IPS-15b (cell line): ENCODE results near the gene ANTXRL.
"Not testable (repeated sequence)": the region's sequence is repeated elsewhere in the genome, so short reads cannot be mapped to it uniquely, and the experiment has no call there.

Experiments used
- H3K27me3 ChIP-seq: one replicate; pipeline ENCODE4 v1.6.1; 2013; ENCODE audit warnings: low read length; ENCODE audit not compliant: control insufficient read depth, insufficient read depth
- H3K36me3 ChIP-seq: one replicate; pipeline ENCODE4 v1.6.1; 2013; ENCODE audit warnings: low read length; ENCODE audit not compliant: control insufficient read depth, insufficient read depth
- H3K4me1 ChIP-seq: one replicate; pipeline ENCODE4 v1.6.1; 2013; ENCODE audit warnings: mild to moderate bottlenecking, low read length; ENCODE audit not compliant: control insufficient read depth, insufficient read depth
- H3K4me3 ChIP-seq: one replicate; pipeline ENCODE4 v1.5.1; 2013; ENCODE audit warnings: low read depth, low read length
- H3K9ac ChIP-seq: one replicate; pipeline ENCODE4 v1.6.1; 2013; ENCODE audit warnings: low read depth, mild to moderate bottlenecking, low read length
- H3K9me3 ChIP-seq: one replicate; pipeline ENCODE4 v1.6.1; 2013; ENCODE audit warnings: mild to moderate bottlenecking, low read length; ENCODE audit not compliant: control insufficient read depth, insufficient read depth

The ANTXRL gene

GRCh38 chr10:46295350-46296010 lies 8.7 kb downstream of the ANTXRL start:
- not testable (repeated sequence) for H3K27me3 ChIP-seq, H3K9ac ChIP-seq, H3K36me3 ChIP-seq, H3K9me3 ChIP-seq, H3K4me1 ChIP-seq, H3K4me3 ChIP-seq

- not testable (repeated sequence) for H3K36me3 ChIP-seq, H3K4me3 ChIP-seq, H3K27me3 ChIP-seq, H3K9me3 ChIP-seq, H3K9ac ChIP-seq, H3K4me1 ChIP-seq
These were observed 9.3 kb downstream of the ANTXRL start for GRCh38 chr10:46296086-46296485.

- Histone ChIP-seq H3K36me3 (no peaks in the 10 kb centered on the region), H3K27me3 (no peaks in the 10 kb centered on the region), H3K4me1 (no peaks in the 10 kb centered on the region), H3K9ac (no peak overlapping the region), H3K9me3 (no peaks in the 10 kb centered on the region), H3K4me3 (no peak overlapping the region)
These were observed 9.9 kb downstream of the ANTXRL start for GRCh38 chr10:46296641-46297141.

- Histone ChIP-seq H3K4me1 (no peaks in the 10 kb centered on the region), H3K9me3 (no peaks in the 10 kb centered on the region), H3K4me3 (no peak overlapping the region), H3K9ac (no peak overlapping the region), H3K36me3 (no peaks in the 10 kb centered on the region), H3K27me3 (no peaks in the 10 kb centered on the region)
These were observed 10.8 kb downstream of the ANTXRL start for GRCh38 chr10:46297406-46298204.

GRCh38 chr10:46298477-46299285 lies 11.9 kb downstream of the ANTXRL start:
- Histone ChIP-seq H3K27me3 (no peaks in the 10 kb centered on the region), H3K4me1 (no peaks in the 10 kb centered on the region), H3K9ac (no peak overlapping the region), H3K9me3 (no peaks in the 10 kb centered on the region), H3K36me3 (no peaks in the 10 kb centered on the region), H3K4me3 (no peak overlapping the region)

- no peak overlapping the region for H3K4me3 ChIP-seq
- H3K9me3 ChIP-seq: no peaks in the 10 kb centered on the region
- no peak overlapping the region for H3K9ac ChIP-seq
- no peaks in the 10 kb centered on the region for H3K36me3 ChIP-seq
- H3K4me1 ChIP-seq: no peaks in the 10 kb centered on the region
- H3K27me3 ChIP-seq: no peaks in the 10 kb centered on the region
These were observed 12.4 kb downstream of the ANTXRL start for GRCh38 chr10:46299286-46299535.

- no peak overlapping the region for H3K9ac ChIP-seq
- no peaks in the 10 kb centered on the region for H3K4me1 ChIP-seq
- no peaks in the 10 kb centered on the region for H3K9me3 ChIP-seq
- no peaks in the 10 kb centered on the region for H3K27me3 ChIP-seq
- no peak overlapping the region for H3K4me3 ChIP-seq
- no peaks in the 10 kb centered on the region for H3K36me3 ChIP-seq
These were observed 13.0 kb downstream of the ANTXRL start for GRCh38 chr10:46299536-46300369.

GRCh38 chr10:46300370-46300711 lies 13.5 kb downstream of the ANTXRL start:
- H3K4me3 ChIP-seq, H3K36me3 ChIP-seq, H3K4me1 ChIP-seq, H3K9me3 ChIP-seq, H3K27me3 ChIP-seq, H3K9ac ChIP-seq: not testable (repeated sequence)

GRCh38 chr10:46301056-46301645 lies 14.4 kb downstream of the ANTXRL start:
- H3K4me3 ChIP-seq: no peak overlapping the region
- no peaks in the 10 kb centered on the region for H3K36me3 ChIP-seq
- H3K27me3 ChIP-seq: no peaks in the 10 kb centered on the region
- H3K9ac ChIP-seq: no peak overlapping the region
- no peaks in the 10 kb centered on the region for H3K9me3 ChIP-seq
- no peaks in the 10 kb centered on the region for H3K4me1 ChIP-seq

- Histone ChIP-seq H3K27me3 (no peaks in the 10 kb centered on the region), H3K9me3 (no peaks in the 10 kb centered on the region), H3K36me3 (no peaks in the 10 kb centered on the region), H3K9ac (no peak overlapping the region), H3K4me3 (no peak overlapping the region), H3K4me1 (no peaks in the 10 kb centered on the region)
These were observed 15.1 kb downstream of the ANTXRL start for GRCh38 chr10:46301721-46302479.
